Fibroblast of peridontal ligament (primary cell): ENCODE data around the gene MAPKAP1.

Experiments
- DNase-seq: peaks from one replicate; pipeline ENCODE4 v3.0.0-alpha.2; 2010; ENCODE audit errors: extremely low read depth

The MAPKAP1 gene

DNA sequence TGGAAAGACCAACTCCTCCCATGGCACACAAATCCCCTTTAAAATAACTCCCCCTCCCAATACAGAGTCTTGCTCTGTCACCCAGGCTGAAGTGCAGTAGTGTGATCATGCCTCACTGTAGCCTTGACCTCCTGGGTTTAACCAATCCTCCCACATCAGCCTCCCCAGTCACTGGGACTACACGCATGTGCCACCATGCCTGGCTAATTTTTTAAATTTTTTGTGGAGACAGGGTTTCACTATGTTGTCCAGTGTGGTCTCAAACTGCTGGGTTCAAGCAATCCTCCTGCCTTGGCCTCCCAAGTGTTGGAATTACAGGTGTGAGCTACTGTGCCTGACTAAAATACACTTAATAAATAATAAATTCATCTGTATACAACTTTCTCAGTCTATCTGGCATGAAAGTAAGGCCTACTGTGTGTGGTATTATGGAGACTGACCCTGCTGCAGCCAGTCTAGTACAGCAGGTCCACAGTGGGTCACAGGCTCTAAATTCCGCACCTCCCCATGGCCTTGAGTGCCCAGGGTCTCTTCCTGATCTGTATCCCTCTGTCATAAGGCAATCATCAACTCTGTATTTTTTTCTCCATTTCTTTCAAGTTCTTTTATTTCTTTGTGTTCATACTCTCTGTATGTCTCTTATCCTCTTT is 169.4 kb downstream of the MAPKAP1 start:
- DNase-seq = no peak

- no peak for DNase-seq
Measured at GRCh38 chr9:125536776-125537175, 170.2 kb downstream of the MAPKAP1 start.

GRCh38 chr9:125536167-125536772 is 170.7 kb downstream of the MAPKAP1 start:
- DNase-seq = no peak

- DNase-seq = no peak
Measured at GRCh38 chr9:125534971-125535701, 171.9 kb downstream of the MAPKAP1 start.

DNA sequence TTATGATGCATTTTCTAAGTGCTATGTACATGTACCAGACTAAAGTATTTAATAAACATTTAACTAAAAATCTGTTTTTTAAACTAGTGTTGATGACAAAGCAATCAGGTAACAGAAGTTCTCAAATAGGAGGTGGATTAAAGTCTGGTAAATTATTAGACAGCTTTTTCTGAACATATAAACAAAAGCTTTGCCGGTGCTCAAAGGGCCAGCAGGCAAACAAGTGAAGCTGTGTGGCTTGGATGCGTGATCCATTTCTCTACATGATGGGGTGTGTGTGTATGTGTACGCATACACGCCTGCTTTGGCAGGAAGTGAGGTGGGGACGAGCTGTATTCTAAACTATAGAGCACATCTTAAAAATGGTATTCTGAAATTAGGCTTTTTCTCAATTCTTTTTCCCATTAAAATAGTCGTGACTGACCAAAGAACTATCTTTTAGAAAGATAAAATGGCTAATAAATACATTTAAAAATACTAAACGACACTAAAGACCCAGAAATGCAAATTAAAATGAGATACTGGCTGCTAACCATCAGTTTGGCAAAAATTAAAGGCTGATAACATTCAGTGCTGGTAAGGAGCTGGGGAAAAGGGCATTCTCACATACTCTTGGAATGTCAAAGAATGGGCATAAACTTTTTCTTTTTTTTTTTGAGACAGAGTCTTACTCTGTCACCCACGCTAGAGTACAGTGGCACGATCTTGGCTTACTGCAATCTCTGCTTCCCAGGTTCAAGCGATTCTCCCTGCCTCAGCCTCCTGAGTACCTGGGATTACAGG is 174.0 kb downstream of the MAPKAP1 start:
- no peak for DNase-seq

DNA sequence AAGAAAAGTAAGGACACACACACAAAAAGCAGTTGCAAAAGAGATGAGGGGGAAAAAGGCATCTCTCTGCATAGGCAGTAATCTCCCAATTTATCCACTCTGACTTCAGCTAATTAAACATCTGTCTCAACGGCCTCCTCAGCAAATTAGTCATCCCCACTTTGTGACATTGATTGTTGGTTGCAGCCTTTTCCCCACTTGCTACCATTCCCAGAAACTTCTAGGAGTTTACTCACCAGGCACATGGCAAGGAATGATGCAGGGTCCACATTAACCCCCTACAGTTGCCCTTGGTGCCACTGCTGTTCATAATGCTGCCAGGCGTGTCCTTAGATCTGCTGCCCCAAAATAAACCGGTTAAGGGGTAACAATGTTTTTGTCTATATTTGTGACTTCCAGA is 174.6 kb downstream of the MAPKAP1 start:
- no peak for DNase-seq

- no peak for DNase-seq
Measured at GRCh38 chr9:125529589-125530515, 177.2 kb downstream of the MAPKAP1 start.

GRCh38 chr9:125529107-125529506 is 177.9 kb downstream of the MAPKAP1 start:
- DNase-seq = no peak

DNA sequence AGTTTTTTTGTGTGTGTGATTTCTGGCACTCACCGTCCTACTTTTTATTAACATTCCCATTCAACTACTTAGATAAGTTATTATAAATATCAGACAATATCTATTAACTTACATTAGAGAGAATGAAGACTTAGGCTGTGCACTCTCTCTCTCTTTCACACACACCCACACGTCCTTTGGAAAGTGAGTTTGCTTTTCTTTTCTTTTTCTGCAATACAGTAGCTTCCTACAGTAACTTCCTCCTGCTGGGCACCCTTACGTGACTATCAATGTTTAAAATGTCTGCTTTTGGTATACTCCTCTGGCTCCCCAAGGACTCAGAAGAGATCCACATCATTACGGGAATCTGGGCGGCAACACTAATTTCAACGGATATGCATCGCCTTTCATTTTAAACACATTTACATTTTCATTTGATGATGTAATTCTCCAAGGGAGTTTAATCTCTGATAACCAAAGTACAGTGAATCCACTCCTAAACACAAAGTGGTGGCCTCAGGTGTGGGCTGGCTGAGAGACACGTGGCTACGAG is 179.5 kb downstream of the MAPKAP1 start:
- DNase-seq = no peak

DNA sequence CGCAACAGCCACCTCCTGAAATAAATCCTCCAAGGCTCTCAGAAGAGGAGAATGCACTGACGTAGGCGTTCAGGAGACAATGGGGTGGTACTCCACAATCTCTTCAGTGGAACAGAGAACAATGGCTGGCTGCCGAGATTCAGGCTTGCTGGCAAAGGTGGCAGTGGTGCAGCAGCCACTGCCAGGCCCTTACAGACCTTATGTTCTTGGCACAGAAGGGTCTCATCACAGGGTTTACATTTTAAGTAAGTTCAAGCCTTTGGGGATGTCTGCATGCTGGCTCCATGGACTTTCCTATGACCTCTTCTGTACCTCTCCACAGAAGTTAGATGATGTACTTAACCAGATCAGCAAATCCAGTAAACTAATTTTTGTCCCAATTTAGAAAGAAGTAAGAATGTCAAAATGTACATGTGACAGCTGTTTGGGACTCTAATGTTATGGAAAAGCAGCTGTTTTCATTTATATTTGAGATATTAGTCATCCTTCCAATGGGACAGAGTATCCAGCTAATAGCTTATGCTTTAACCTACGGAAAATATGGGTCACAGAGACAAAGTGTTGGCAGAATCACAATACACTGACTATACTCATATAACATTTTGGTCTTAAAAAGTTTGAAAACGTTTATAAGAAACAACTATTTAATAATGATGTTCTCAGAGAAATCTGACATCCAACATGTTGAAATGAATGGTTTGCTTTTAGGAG is 180.9 kb downstream of the MAPKAP1 start:
- DNase-seq = peak; percentile 80

DNA sequence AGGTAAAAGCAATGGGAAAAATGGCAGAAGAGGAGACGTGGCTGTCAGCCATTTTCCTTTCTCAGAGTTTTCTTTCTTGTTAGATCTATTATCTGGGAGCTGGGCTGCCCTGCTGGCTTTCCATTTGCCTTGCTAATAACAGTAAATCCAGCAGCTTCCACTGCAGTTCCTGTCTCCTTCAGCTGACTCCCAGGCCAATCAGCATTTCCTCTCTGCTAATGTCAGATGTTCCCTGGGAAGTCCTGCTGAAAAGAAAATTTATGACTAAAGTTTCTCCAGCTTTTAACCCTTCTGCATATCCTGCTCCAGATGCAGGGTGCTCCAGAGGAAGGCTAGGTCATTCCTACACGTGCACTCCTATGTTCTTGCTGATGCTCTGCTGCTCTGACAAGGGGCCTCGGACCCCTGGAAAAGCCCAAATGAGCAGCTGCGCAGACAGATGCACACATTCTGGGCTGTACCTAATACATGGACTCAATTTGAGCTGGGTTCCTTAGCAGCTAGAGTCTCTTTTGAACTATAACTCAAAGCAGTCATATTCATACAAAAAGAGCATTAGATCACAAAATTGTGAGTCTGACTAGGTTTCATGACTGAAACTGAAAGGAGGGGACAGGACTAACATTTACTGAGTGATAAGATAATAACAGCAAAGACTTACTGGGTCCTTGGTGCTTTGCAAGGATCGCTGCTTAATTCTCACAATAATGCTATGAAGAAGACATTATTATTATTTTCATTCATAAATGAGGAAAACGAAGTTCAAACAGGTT is 182.2 kb downstream of the MAPKAP1 start:
- no peak for DNase-seq

GRCh38 chr9:125523681-125524080 is 183.3 kb downstream of the MAPKAP1 start:
- DNase-seq = no peak

DNA sequence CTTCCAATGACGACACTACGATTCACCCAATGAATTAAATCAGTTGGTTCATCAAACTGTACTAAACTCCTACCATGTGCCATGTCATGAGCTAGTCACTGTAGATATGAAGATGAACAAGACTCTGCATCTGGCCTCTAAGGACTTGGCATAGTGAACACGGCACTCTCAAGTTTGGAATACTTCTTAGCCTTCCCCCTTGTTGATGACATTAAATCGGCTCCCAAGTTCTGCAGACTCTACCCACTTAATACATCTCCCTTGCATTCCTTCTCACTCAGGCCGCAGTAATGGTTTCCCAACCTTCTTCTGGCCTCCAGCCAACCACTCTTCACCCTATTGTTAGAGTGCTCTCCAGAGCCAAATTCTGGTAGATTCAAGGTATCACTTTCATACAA is 184.7 kb downstream of the MAPKAP1 start:
- peak; percentile 74 for DNase-seq

- DNase-seq = peak; percentile 88
Measured at GRCh38 chr9:125521462-125522327, 185.3 kb downstream of the MAPKAP1 start.

DNA sequence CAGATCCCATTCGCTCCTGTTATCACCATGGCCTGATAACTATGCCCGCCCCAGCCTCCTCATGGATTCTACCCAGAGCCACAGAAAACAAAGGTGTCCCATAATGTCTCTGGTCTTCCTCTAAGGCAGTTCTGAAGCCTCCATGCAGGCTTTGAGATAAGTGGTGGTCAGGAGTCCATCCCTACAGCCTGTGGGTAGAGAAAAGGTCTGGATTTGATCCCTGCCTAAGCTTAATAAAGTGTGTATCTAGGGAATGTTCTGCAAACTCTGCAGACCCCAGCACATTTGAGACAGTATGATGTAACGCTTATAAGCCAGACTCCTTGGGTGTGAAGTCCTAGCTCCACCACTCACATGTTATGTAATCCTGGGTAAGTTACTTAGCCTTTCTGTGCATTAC is 187.3 kb downstream of the MAPKAP1 start:
- DNase-seq = no peak

GRCh38 chr9:125517577-125517976 is 189.4 kb downstream of the MAPKAP1 start:
- no peak for DNase-seq

DNA sequence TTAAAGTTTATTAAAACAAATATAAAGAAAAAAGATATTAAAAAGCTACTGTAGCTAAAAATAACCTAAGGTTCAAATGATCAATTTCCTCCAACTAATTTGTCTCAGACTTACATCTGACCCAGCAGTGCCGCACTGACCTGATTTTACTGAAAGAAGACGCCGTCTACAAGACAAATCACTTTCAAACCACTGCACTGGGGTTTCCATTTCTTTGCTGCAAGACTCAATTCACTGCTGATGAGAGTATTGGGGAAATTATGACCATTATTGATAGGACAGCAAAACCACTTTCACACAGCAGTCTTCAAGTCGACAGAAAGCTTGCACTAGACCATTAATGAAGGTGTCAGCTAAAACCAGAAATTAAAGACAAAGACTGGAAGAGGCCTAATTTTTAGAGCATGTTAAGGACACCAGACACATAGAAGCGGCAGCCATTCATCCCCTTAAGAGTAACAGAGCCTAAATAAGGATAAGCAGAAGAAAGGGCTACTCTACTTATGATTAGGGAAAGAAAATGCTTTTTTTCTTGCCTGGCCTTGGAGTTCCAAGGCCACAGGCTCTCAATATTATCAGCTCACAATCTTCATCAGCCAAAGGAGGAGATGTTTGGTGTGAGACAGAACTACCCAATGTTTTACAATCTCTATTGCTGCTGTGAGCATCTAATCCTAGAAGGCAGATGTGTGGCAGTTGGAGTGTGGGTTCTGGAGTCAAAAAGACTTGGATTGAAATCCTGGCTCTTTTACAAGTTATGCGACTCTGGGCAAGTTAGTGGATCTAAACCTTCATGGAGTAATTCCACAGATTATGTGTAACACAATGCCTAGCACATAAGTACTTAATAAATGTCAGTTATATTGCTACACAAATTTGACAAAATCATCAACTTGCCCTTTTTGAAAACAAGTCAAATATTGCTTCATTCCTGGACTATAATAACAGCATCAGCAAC is 190.7 kb downstream of the MAPKAP1 start:
- peak; percentile 30 for DNase-seq
